Stomach (tissue), 4 donors: ENCODE measurements around the gene B9D2.

ENCODE experiments used
- CTCF ChIP-seq, 7 experiments: fragments of 450-650 bp in 4 of 7; fragments of 200-600 bp in 3 of 7; sonication (generic) in 3 of 7; IDR thresholded peaks; one replicate each; pipeline ENCODE4 v1.5.1; 2016 to 2019; ENCODE audit warnings: antibody characterized with exemption in 7 of 7, control low read depth in 2 of 7, mild to moderate bottlenecking in 1 of 7
- EP300 ChIP-seq: sonication (generic); formaldehyde crosslinking; IDR thresholded peaks from one replicate; pipeline ENCODE4 v1.6.1; 2017; ENCODE audit warnings: antibody characterized with exemption
- POLR2A ChIP-seq, 4 donors: fragments of 450-650 bp; IDR thresholded peaks; one replicate each; pipeline ENCODE4 v1.6.1; 2016; ENCODE audit warnings: antibody characterized with exemption in 4 of 4, control low read depth in 2 of 4, mild to moderate bottlenecking in 1 of 4, moderate library complexity in 1 of 4
- POLR2AphosphoS5 ChIP-seq, 3 donors: sonication (generic); formaldehyde crosslinking; IDR thresholded peaks; one replicate each; pipeline ENCODE4 v1.6.1; 2016; ENCODE audit warnings: antibody characterized with exemption in 3 of 3

DNA sequence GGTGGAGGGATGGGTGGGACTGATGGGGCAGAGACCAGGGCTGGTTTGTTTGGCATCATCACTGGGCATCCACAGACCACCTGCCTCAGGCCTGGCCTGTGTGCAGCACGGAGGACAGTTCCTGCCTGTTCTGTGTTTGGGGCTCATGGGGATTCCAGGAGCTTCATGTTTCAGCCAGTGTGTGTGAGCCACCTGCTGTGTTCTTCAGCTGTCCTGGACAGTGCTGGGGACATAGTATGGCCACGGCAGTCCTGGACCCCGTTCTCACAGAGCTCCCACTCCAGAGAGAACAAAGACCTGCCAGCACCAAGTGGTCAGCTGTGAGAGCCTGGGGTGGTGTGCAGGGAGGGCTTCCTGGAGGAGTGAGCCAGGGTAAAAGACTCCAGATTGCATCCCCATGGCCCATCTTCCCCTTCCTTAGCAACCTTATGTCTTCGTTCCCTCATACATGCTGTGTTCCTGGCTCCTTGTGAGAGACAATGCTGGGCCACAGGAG is 55.9 kb downstream of the B9D2 start:
- TF ChIP-seq POLR2AphosphoS5 (IDR thresholded peaks at IDR 0.05): no peak
- TF ChIP-seq CTCF (IDR thresholded peaks at IDR 0.05): no peak
- TF ChIP-seq POLR2A (IDR thresholded peaks at IDR 0.05): no peak
- TF ChIP-seq EP300: no peak
